ENCODE data around the gene MAN1C1.

MAN1C1 gene

GRCh38 chr1:25614501-25615171 is 2.0 kb upstream of the MAN1C1 start:
- no peak for TF ChIP-seq CTCF (IDR thresholded peaks at IDR 0.05; ENCODE audit: extremely low read depth, missing control alignments)
- no peak for DNase-seq (ENCODE audit: low spot score)

- DNase-seq (ENCODE audit: low spot score) = no peak
- TF ChIP-seq CTCF (IDR thresholded peaks at IDR 0.05; ENCODE audit: extremely low read depth, missing control alignments) = no peak
Observed at GRCh38 chr1:25615172-25615541, 1.4 kb upstream of the MAN1C1 start.

DNA sequence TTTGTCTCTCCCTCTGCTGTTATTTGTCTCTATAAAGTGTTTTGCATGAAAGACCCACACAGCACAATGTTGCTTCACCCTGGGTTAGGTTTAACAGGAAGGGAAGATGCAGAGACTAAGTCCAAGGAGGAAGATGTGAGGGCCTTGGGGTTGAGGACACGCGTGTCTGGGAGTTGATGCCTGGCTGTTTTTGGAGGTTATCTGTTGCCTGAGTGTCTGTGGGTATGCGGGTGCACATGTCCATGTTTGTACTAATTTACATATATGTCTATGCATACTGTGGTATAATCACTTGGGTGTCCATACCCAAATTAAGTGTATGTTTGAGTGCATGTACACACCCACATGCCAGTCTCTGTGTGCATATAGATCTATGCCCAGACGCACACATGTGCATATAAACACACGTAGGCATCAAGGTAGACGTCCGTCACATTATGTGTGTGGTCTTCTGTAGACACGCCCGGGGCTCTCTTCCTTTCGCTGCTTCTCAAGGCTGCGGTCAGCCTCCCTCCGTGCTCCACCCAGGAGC is 962 bp upstream of the MAN1C1 start:
- no peak for DNase-seq (ENCODE audit: low spot score)

GRCh38 chr1:25616987-25617624 is 515 bp downstream of the MAN1C1 start:
- no peak for TF ChIP-seq CTCF (IDR thresholded peaks at IDR 0.05; ENCODE audit: extremely low read depth, missing control alignments)
- DNase-seq (ENCODE audit: low spot score) = peak; percentile 65

More for the DNA sequence above, 962 bp upstream of the MAN1C1 start:
- TF ChIP-seq CTCF (IDR thresholded peaks at IDR 0.05; ENCODE audit: extremely low read depth, missing control alignments) = no peak

GRCh38 chr1:25617625-25618432 is 1.2 kb downstream of the MAN1C1 start:
- no peak for DNase-seq (ENCODE audit: low spot score)
- TF ChIP-seq CTCF (IDR thresholded peaks at IDR 0.05; ENCODE audit: extremely low read depth, missing control alignments) = no peak

DNA sequence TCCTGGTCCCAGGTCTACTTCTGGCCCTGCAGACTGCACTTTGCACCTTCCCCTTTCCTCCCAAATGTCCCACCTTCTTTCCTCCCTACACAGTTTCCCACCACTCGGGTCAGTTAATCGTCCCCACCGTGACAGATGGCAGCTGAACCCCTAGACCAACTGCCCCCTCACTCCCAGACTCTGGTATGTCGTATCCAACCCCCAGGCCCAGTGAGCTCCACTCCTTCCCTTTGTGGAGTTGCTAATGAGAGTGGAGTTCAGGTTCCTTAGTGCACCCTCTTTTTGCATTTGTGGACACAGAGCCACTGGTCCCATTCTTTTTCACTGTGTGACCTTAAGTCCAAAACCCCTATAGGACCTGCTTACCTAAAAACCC is 1.8 kb downstream of the MAN1C1 start:
- TF ChIP-seq CTCF (IDR thresholded peaks at IDR 0.05; ENCODE audit: extremely low read depth, missing control alignments) = no peak
- no peak for DNase-seq (ENCODE audit: low spot score)

Measured in GM20000 (cell line).